ENCODE data around the gene CNKSR1. TPM values are rescaled to one million over a fixed set of nuclear protein-coding genes. Genes with fewer than 3 reads are reported as not detected.

CNKSR1 gene
- total and polyA plus RNA-seq, 2 of the 13 experiments (the other 11 are each of a cell fraction or from before 2014, with no cell fraction given) = 3.4 to 8.9 TPM

DNA sequence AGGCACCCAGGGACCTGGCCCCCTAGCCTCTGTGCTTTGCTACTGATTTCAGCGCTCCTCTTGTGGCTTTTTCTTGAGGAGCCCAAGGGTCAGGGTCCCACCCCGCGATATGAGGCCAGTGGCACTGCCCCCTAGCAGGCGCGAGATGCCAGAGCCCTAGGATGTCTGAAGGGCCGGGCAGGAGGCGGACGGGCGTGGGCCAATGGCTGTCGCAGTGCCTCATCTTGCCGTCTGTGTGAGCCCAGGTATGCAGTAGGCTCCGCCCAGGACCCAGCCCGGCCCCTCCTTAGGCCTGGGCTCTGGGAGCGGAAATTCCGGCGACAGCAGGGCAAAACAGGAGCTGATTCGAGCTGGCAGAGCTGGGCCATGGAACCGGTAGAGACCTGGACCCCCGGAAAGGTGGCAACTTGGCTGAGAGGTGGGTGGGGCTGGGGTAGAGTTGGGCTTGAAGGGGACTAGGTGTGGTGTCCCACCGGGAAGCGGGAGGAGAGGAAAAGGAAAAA is at the start of gene CNKSR1 (continued):
- TF ChIP-seq ZNF414 (CRISPR knock-in tag; IDR thresholded peaks at IDR 0.05) = 0 out of 2 replicates have a peak, but pooled peaks have one; percentile 45
- TF ChIP-seq, protein P1, sequence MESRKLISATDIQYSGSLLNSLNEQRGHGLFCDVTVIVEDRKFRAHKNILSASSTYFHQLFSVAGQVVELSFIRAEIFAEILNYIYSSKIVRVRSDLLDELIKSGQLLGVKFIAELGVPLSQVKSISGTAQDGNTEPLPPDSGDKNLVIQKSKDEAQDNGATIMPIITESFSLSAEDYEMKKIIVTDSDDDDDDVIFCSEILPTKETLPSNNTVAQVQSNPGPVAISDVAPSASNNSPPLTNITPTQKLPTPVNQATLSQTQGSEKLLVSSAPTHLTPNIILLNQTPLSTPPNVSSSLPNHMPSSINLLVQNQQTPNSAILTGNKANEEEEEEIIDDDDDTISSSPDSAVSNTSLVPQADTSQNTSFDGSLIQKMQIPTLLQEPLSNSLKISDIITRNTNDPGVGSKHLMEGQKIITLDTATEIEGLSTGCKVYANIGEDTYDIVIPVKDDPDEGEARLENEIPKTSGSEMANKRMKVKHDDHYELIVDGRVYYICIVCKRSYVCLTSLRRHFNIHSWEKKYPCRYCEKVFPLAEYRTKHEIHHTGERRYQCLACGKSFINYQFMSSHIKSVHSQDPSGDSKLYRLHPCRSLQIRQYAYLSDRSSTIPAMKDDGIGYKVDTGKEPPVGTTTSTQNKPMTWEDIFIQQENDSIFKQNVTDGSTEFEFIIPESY (CRISPR knock-in tag; IDR thresholded peaks at IDR 0.05) = peak; percentile 32; the same call in 1 of the 2 replicates
- peak; percentile 34; the same call in 1 of the 2 replicates for TF ChIP-seq ZNF614 (CRISPR knock-in tag; IDR thresholded peaks at IDR 0.05; ENCODE audit: borderline replicate concordance)
- no peak for TF ChIP-seq ZNF333 (CRISPR knock-in tag; IDR thresholded peaks at IDR 0.05; ENCODE audit: borderline replicate concordance)
- no peak for TF ChIP-seq ZNF224 (CRISPR knock-in tag; IDR thresholded peaks at IDR 0.05)
- no peak for TF ChIP-seq ZSCAN9 (CRISPR knock-in tag; IDR thresholded peaks at IDR 0.05; ENCODE audit: borderline replicate concordance)
- TF ChIP-seq TEAD3 (CRISPR knock-in tag; optimal IDR thresholded peaks at IDR 0.05; ENCODE audit: borderline replicate concordance) = peak; percentile 95
- no peak for TF ChIP-seq ZBTB4 (CRISPR knock-in tag; IDR thresholded peaks at IDR 0.05; ENCODE audit: borderline replicate concordance)
- TF ChIP-seq PHF8 (CRISPR knock-in tag; IDR thresholded peaks at IDR 0.05) = peak; percentile 57
- TF ChIP-seq ZMAT3 (CRISPR knock-in tag; conservative IDR thresholded peaks at IDR 0.05) = 0 out of 2 replicates have a peak, but pooled peaks have one; percentile 60
- peak; percentile 40; the same call in 1 of the 2 replicates for TF ChIP-seq MTF2 (CRISPR knock-in tag; IDR thresholded peaks at IDR 0.05; ENCODE audit: borderline replicate concordance)
- no peak for TF ChIP-seq TCF12 (IDR thresholded peaks at IDR 0.05)
- TF ChIP-seq TCF12 (CRISPR knock-in tag; IDR thresholded peaks at IDR 0.05) = no peak
- no peak for TF ChIP-seq CCDC6 (CRISPR knock-in tag; IDR thresholded peaks at IDR 0.05)
- TF ChIP-seq DR1 (CRISPR knock-in tag; IDR thresholded peaks at IDR 0.05) = 0 out of 2 replicates have a peak, but pooled peaks have one; percentile 48
- TF ChIP-seq GABPB1 (CRISPR knock-in tag; IDR thresholded peaks at IDR 0.05) = peak; percentile 68; the same call in 1 of the 2 replicates
- peak; percentile 40 for TF ChIP-seq XRCC5 (optimal IDR thresholded peaks at IDR 0.05; ENCODE audit: low read length)
- TF ChIP-seq ZFX (CRISPR knock-in tag; IDR thresholded peaks at IDR 0.05; ENCODE audit: low read depth) = peak; percentile 65
- no peak for TF ChIP-seq DMAP1 (CRISPR knock-in tag; IDR thresholded peaks at IDR 0.05)
- TF ChIP-seq, protein P2, sequence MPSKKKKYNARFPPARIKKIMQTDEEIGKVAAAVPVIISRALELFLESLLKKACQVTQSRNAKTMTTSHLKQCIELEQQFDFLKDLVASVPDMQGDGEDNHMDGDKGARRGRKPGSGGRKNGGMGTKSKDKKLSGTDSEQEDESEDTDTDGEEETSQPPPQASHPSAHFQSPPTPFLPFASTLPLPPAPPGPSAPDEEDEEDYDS (CRISPR knock-in tag; IDR thresholded peaks at IDR 0.05) = peak; percentile 55; the same call in 1 of the 2 replicates

Measured in HepG2 (cell line).